Measurements from ENCODE around the gene CLHC1.

GRCh38 chr2:55144922-55145820 lies 86.9 kb downstream of the CLHC1 start:
- TF ChIP-seq EZH2 (IDR thresholded peaks at IDR 0.05) (no peak), CTCF (IDR thresholded peaks at IDR 0.05 in 2 of 3, conservative IDR thresholded peaks at IDR 0.05 in 1 of 3; ENCODE audit: borderline replicate concordance in 1 of 3, insufficient read depth in 1 of 3, low read depth in 2 of 3, low read length in 2 of 3) (no peak), REST (IDR thresholded peaks at IDR 0.05; ENCODE audit: low read depth) (no peak), RAD21 (IDR thresholded peaks at IDR 0.05; ENCODE audit: low read depth) (no peak), MAX (IDR thresholded peaks at IDR 0.05) (no peak)

All from HCT116 (cell line).